ENCODE measurements around the gene SLC2A11. TPM values are rescaled to one million over a fixed set of nuclear protein-coding genes. Genes with fewer than 3 reads are reported as not detected.
A peak's percentile ranks its signal among the peaks of the same experiment; 100 is the strongest.

The SLC2A11 gene
- total and polyA plus RNA-seq, 10 of the 15 experiments (the other 5 are each of a cell fraction or from before 2014, with no cell fraction given) = 0.98 to 18.3 (median 8.6) TPM

GRCh38 chr22:23895599-23896144 lies 38.0 kb downstream of the SLC2A11 start:
- ChIA-PET CTCF (no interaction called here), SMC1A (ENCODE audit: uncharacterized antibody, unreplicated experiment) (no interaction called here), POLR2A (interaction anchor here (2.0 kb wide), 1 partner anchor 17 kb away, joined by 11 read pairs; no protein-coding TSS in a partner anchor), RAD21 (ENCODE audit: unreplicated experiment) (interaction anchor here (0.9 kb wide), 1 partner anchor 38 kb away, joined by 4 read pairs; the partner anchor contains the start of gene SLC2A11)
- Histone ChIP-seq H2AFZ (ENCODE audit: control insufficient read depth, low read depth, low read length) (no peak overlapping the region), H3K9ac (ENCODE audit: control insufficient read depth, insufficient read depth, low read length) (peak overlapping the region; percentile 89), H4K20me1 (ENCODE audit: control insufficient read depth, insufficient read depth) (no peaks in the 10 kb centered on the region), H3K4me2 (ENCODE audit: control insufficient read depth, insufficient read depth) (peak overlapping the region; percentile 83), H3K27me3 (replicated peaks in 1 of 2; ENCODE audit: control insufficient read depth in 2 of 2, insufficient read depth in 2 of 2, low read length in 1 of 2) (no peaks in the 10 kb centered on the region), H3K9me3 (replicated peaks; ENCODE audit: control insufficient read depth, insufficient read depth, low read length) (no peaks in the 10 kb centered on the region), H3K36me3 (ENCODE audit: control insufficient read depth in 2 of 2, insufficient read depth in 2 of 2, low read length in 1 of 2) (peaks cover 12 to 23% of the 10 kb centered on the region in 2 experiments), H3K4me3 (peak overlapping the region; percentile 98), H3K27ac (ENCODE audit: control insufficient read depth, insufficient read depth) (peak overlapping the region; percentile 92), H3K79me2 (ENCODE audit: control insufficient read depth, insufficient read depth, low read length) (peaks cover 34% of the 10 kb centered on the region), H3K4me1 (ENCODE audit: control insufficient read depth, insufficient read depth, low read length) (peaks cover 12% of the 10 kb centered on the region)
- TF ChIP-seq TAF1 (IDR thresholded peaks at IDR 0.05; ENCODE audit: borderline replicate concordance, low read depth, low read length) (no peak), POLR2A (IDR thresholded peaks at IDR 0.05; ENCODE audit: low read depth, low read length) (peak; percentile 13), RUNX3 (IDR thresholded peaks at IDR 0.05; ENCODE audit: low read length) (peak; percentile 1; the same call in 1 of the 2 replicates)
- no peak for DNase-seq (ENCODE audit: low read depth, low spot score)
- in situ Hi-C loops (cut with MboI) = no loop called here
- no TSS peak for BruUV-seq (replicated peaks)
- ATAC-seq = no peak
- intact Hi-C loops (cut with micrococcal nuclease; ENCODE audit: unreplicated experiment) = no loop called here
- FAIRE-seq = no peak
- 29% methylated on average over 15 of the region's 16 CpGs for WGBS (ENCODE audit: insufficient coverage, insufficient replicate concordance, low lambda C conversion rate, missing lambda C conversion rate)

GRCh38 chr22:23896166-23896522 lies 38.5 kb downstream of the SLC2A11 start:
- Histone ChIP-seq H3K79me2 (ENCODE audit: control insufficient read depth, insufficient read depth, low read length) (peaks cover 34% of the 10 kb centered on the region), H3K9ac (ENCODE audit: control insufficient read depth, insufficient read depth, low read length) (peak overlapping the region; percentile 89), H3K4me2 (ENCODE audit: control insufficient read depth, insufficient read depth) (peak overlapping the region; percentile 83), H4K20me1 (ENCODE audit: control insufficient read depth, insufficient read depth) (no peaks in the 10 kb centered on the region), H3K27ac (ENCODE audit: control insufficient read depth, insufficient read depth) (peak overlapping the region; percentile 92), H3K36me3 (ENCODE audit: control insufficient read depth in 2 of 2, insufficient read depth in 2 of 2, low read length in 1 of 2) (peaks cover 12 to 23% of the 10 kb centered on the region in 2 experiments), H2AFZ (ENCODE audit: control insufficient read depth, low read depth, low read length) (no peak overlapping the region), H3K27me3 (replicated peaks in 1 of 2; ENCODE audit: control insufficient read depth in 2 of 2, insufficient read depth in 2 of 2, low read length in 1 of 2) (no peaks in the 10 kb centered on the region), H3K4me3 (peak overlapping the region; percentile 98), H3K9me3 (replicated peaks; ENCODE audit: control insufficient read depth, insufficient read depth, low read length) (no peaks in the 10 kb centered on the region), H3K4me1 (ENCODE audit: control insufficient read depth, insufficient read depth, low read length) (peaks cover 12% of the 10 kb centered on the region)
- in situ Hi-C loops (cut with MboI) (no loop called here), intact Hi-C loops (cut with micrococcal nuclease; ENCODE audit: unreplicated experiment) (no loop called here)
- FAIRE-seq = no peak
- ChIA-PET SMC1A (ENCODE audit: uncharacterized antibody, unreplicated experiment) (interaction anchor here (0.6 kb wide), 1 partner anchor 23 kb away, joined by 3 read pairs; no protein-coding TSS in a partner anchor), RAD21 (ENCODE audit: unreplicated experiment) (interaction anchor here (0.9 kb wide), 1 partner anchor 38 kb away, joined by 4 read pairs; the partner anchor contains the start of gene SLC2A11), CTCF (interaction anchor here (0.9 kb wide), 1 partner anchor 17 kb away, joined by 4 read pairs; no protein-coding TSS in a partner anchor), POLR2A (interaction anchor here (2.0 kb wide), 1 partner anchor 17 kb away, joined by 11 read pairs; no protein-coding TSS in a partner anchor)
- no peak for TF ChIP-seq CREM (IDR thresholded peaks at IDR 0.05; ENCODE audit: low read depth)
- TF ChIP-seq CBX5 (IDR thresholded peaks at IDR 0.05; ENCODE audit: low read depth) = no peak
- TF ChIP-seq TAF1 (IDR thresholded peaks at IDR 0.05; ENCODE audit: borderline replicate concordance, low read depth, low read length) = no peak
- TF ChIP-seq TCF3 (IDR thresholded peaks at IDR 0.05; ENCODE audit: borderline replicate concordance, insufficient read depth, low read depth, low read length) = no peak
- BruUV-seq (replicated peaks) = no TSS peak
- WGBS (ENCODE audit: insufficient coverage, insufficient replicate concordance, low lambda C conversion rate, missing lambda C conversion rate) = 91% methylated on average over 4 of the region's 5 CpGs
- no peak for ATAC-seq
- no peak for DNase-seq (ENCODE audit: low read depth, low spot score)

Measured in GM12878 (cell line).